Loucy (cell line): ENCODE data around the gene MRPS6.

Experiments
- H2AFZ ChIP-seq: fragments of 200-600 bp; sonication (generic); 2 replicates; pipeline ENCODE4 v1.6.0; 2016; ENCODE audit warnings: antibody characterized with exemption, mild to moderate bottlenecking, low read length, moderate library complexity
- H3F3A ChIP-seq: fragments of 200-600 bp; 2 replicates; pipeline ENCODE4 v1.6.0; 2016; ENCODE audit warnings: antibody characterized with exemption, low read depth, mild to moderate bottlenecking
- H3K27me3 ChIP-seq: fragments of 200-600 bp; sonication (generic); 2 replicates; pipeline ENCODE4 v1.6.1; 2014; ENCODE audit warnings: low read length, mild to moderate bottlenecking; ENCODE audit not compliant: insufficient read depth, poor library complexity, severe bottlenecking
- H3K36me3 ChIP-seq: fragments of 200-600 bp; sonication (generic); 2 replicates; pipeline ENCODE4 v1.6.1; 2016; ENCODE audit warnings: low read length; ENCODE audit not compliant: insufficient read depth
- H3K4me1 ChIP-seq: fragments of 200-600 bp; sonication (generic); 2 replicates; pipeline ENCODE4 v1.5.1; 2014; ENCODE audit warnings: low read length, mild to moderate bottlenecking; ENCODE audit not compliant: insufficient read depth, poor library complexity, severe bottlenecking
- H3K4me2 ChIP-seq: fragments of 200-600 bp; sonication (generic); 2 replicates; pipeline ENCODE4 v1.6.0; 2014; ENCODE audit warnings: antibody characterized with exemption, low read length, low read depth, mild to moderate bottlenecking; ENCODE audit not compliant: poor library complexity, severe bottlenecking
- H3K4me3 ChIP-seq: fragments of 200-600 bp; sonication (generic); 2 replicates; pipeline ENCODE4 v1.5.1; 2014; ENCODE audit warnings: low read length, mild to moderate bottlenecking, mixed read lengths; ENCODE audit not compliant: poor library complexity, severe bottlenecking
- H3K79me2 ChIP-seq: fragments of 200-600 bp; sonication (generic); 2 replicates; pipeline ENCODE4 v1.6.1; 2014; ENCODE audit warnings: low read length; ENCODE audit not compliant: insufficient read depth
- H3K9ac ChIP-seq: fragments of 200-600 bp; sonication (generic); 2 replicates; pipeline ENCODE4 v1.6.0; 2014; ENCODE audit warnings: mild to moderate bottlenecking, low read depth, low read length, moderate library complexity; ENCODE audit not compliant: poor library complexity, severe bottlenecking
- H3K9me2 ChIP-seq: fragments of 200-600 bp; sonication (generic); replicated peaks from 2 replicates; pipeline ENCODE4 v1.6.1; 2016; ENCODE audit warnings: low read depth, low read length, mixed read lengths
- H3K9me3 ChIP-seq: fragments of 200-600 bp; sonication (generic); 2 replicates; pipeline ENCODE4 v1.6.1; 2014; ENCODE audit warnings: mild to moderate bottlenecking, antibody characterized with exemption, low read length, low read depth; ENCODE audit not compliant: insufficient read depth
- H4K20me1 ChIP-seq: fragments of 200-600 bp; sonication (generic); 2 replicates; pipeline ENCODE4 v1.6.0; 2014; ENCODE audit warnings: antibody characterized with exemption, low read length, mild to moderate bottlenecking; ENCODE audit not compliant: insufficient read depth, poor library complexity, severe bottlenecking
- CTCF ChIP-seq: fragments of 200-600 bp; sonication (generic); conservative IDR thresholded peaks from 2 replicates; pipeline ENCODE4 v1.5.1; 2014; ENCODE audit warnings: mild to moderate bottlenecking, antibody characterized with exemption, low read length
- EZH2phosphoT487 ChIP-seq: fragments of 200-600 bp; IDR thresholded peaks from 2 replicates; pipeline ENCODE4 v1.6.1; 2018; ENCODE audit warnings: antibody characterized with exemption, mild to moderate bottlenecking, moderate library complexity, borderline replicate concordance

Gene MRPS6

DNA sequence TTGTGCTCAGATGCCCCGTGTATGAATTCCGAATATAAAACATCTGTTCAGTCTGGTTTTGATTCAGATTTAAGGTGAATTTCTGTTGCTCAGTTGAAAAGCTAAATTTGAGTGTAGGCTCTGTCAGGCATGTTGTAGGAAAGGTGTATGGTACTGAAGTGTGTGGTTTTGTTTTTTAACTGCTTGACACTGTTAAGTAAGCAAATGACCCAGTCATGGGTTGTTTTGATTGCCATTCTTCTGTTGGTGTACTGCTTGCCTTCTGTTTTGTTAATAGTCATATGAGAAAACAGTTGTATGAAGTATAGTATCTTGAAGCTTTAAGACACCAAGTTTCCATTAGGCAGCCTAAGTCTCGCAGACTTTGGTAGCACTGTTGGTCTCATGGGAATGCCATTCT is 10.0 kb downstream of the MRPS6 start:
- Histone ChIP-seq H3K27me3 (no peaks in the 10 kb centered on the region), H3F3A (peaks cover 11% of the 10 kb centered on the region; the same call in 1 of the 2 replicates), H3K36me3 (0 out of 2 replicates have a peak, but pooled peaks cover 4% of the 10 kb centered on the region), H3K79me2 (peaks cover 96% of the 10 kb centered on the region), H3K4me1 (peaks cover 90% of the 10 kb centered on the region), H3K4me3 (peak overlapping the region; percentile 98), H4K20me1 (peaks cover 66% of the 10 kb centered on the region), H3K4me2 (peak overlapping the region; percentile 86), H2AFZ (no peak overlapping the region), H3K9me3 (no peaks in the 10 kb centered on the region), H3K9ac (peak overlapping the region; percentile 95), H3K9me2 (no peaks in the 10 kb centered on the region)
- no peak for TF ChIP-seq EZH2phosphoT487

DNA sequence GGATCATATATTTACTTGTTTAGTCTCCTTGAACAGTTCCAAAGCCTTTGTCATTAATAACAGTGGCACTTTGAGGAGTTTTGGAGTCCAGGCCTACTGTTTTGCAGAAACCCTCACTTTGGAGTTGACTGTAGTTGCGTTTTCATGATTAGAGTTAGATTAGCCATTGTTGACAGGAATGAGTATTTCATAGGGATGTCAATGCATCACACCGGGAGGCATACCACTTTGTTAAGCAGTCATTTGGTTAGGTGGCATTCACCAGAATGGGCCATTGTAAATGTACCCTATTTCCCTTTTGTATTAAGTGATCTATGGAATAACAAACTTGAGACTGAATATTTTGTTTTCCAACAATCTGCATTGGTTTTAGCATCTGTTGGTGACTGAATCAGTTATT is 11.8 kb downstream of the MRPS6 start:
- H3K4me1 ChIP-seq = peaks cover 98% of the 10 kb centered on the region
- no peaks in the 10 kb centered on the region for H3K9me2 ChIP-seq
- no peak overlapping the region for H2AFZ ChIP-seq
- no peak for TF ChIP-seq EZH2phosphoT487
- H3K9me3 ChIP-seq = no peaks in the 10 kb centered on the region
- peak overlapping the region; percentile 86 for H3K4me2 ChIP-seq
- H3K79me2 ChIP-seq = peaks cover 99% of the 10 kb centered on the region
- no peak overlapping the region for H3K9ac ChIP-seq
- H4K20me1 ChIP-seq = peaks cover 78% of the 10 kb centered on the region
- no peak overlapping the region for H3K4me3 ChIP-seq
- H3K27me3 ChIP-seq = no peaks in the 10 kb centered on the region
- 0 out of 2 replicates have a peak, but pooled peaks cover 4% of the 10 kb centered on the region for H3K36me3 ChIP-seq
- peaks cover 4% of the 10 kb centered on the region; the same call in 1 of the 2 replicates for H3F3A ChIP-seq

DNA sequence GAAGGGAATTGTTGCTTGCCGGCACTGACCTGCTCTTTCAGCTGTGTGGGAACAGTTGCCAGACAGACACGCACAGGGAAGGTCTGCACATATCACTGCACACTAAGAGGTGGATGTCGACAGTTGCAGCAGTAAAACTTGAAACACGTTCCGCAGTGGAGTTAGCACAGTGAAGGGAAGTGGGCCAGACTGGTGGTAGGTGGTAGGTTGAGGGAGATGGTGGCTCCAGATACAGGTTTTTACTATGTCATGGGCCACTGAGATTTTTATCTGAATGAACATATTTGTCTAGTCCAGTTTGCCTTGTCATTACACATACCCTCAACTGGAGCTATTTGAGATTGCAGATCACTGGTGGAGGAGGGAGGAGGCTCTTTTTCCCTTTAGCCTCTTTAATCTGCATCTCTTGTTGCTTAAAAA is 13.5 kb downstream of the MRPS6 start:
- H3K79me2 ChIP-seq = peaks cover 98% of the 10 kb centered on the region

DNA sequence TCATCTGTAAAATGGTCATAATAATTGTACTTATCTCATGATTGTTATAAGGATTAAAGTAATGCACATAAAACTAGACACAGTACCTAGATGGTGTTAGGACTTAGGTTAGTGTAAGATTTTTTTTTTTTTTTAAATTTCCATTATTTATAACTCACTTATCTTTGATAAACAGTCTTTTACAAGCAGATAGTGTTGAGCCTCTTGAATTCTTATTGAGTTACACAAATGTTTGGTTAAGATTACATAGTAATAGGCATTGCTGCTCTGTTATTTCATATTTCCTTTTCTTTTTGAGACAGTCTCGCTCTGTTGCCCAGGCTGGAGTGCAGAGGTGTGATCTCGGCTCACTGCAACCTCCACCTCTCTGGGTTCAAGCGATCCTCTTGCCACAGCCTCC is 15.4 kb downstream of the MRPS6 start:
- Histone ChIP-seq H4K20me1 (peaks cover 78% of the 10 kb centered on the region), H3K27me3 (no peaks in the 10 kb centered on the region), H3K36me3 (0 out of 2 replicates have a peak, but pooled peaks cover 11% of the 10 kb centered on the region), H3K9me3 (no peaks in the 10 kb centered on the region), H3K4me1 (peaks cover 87% of the 10 kb centered on the region), H3K9ac (no peak overlapping the region), H3F3A (peaks cover 4% of the 10 kb centered on the region; the same call in 1 of the 2 replicates), H3K4me3 (no peak overlapping the region), H2AFZ (no peak overlapping the region), H3K9me2 (no peaks in the 10 kb centered on the region), H3K79me2 (peaks cover 98% of the 10 kb centered on the region), H3K4me2 (peak overlapping the region; percentile 86)
- TF ChIP-seq CTCF = no peak
- TF ChIP-seq EZH2phosphoT487 = no peak

More for the DNA sequence above, 13.5 kb downstream of the MRPS6 start:
- H3K4me2 ChIP-seq = peak overlapping the region; percentile 86
- H3K27me3 ChIP-seq = no peaks in the 10 kb centered on the region
- no peaks in the 10 kb centered on the region for H3K36me3 ChIP-seq
- peaks cover 98% of the 10 kb centered on the region for H3K4me1 ChIP-seq
- no peaks in the 10 kb centered on the region for H3K9me2 ChIP-seq
- H3K9ac ChIP-seq = peak overlapping the region; percentile 57
- TF ChIP-seq CTCF = no peak
- H4K20me1 ChIP-seq = peaks cover 78% of the 10 kb centered on the region
- no peaks in the 10 kb centered on the region for H3K9me3 ChIP-seq
- no peak overlapping the region for H2AFZ ChIP-seq
- peak overlapping the region; percentile 63 for H3K4me3 ChIP-seq
- H3F3A ChIP-seq = peaks cover 4% of the 10 kb centered on the region; the same call in 1 of the 2 replicates
